ENCODE results near the gene SLC44A2.
"Not testable (repeated sequence)": the region's sequence is repeated elsewhere in the genome, so short reads cannot be mapped to it uniquely, and the experiment has no call there.

SLC44A2 gene

DNA sequence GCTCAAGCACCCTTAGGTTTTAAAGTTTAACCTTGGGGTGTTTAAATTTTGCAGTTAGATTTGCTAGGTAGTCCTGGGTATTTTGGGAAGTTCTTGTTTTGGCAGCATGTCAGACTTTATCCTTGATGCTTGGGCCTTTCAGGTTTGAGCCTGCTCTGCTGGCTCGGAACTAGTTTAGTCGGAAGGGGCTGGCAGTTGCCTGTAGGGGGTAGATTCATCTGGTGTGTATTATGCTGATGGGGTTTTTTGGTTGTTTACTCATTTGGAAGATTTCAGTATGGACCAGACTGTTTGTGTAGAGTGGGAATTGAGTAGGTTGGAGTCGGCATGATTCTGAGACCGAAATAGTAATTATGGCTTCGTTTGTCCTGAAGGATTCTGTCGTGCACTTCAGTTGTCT lies 43.9 kb downstream of the SLC44A2 start:
- no peak overlapping the region for H3K27ac ChIP-seq (replicated peaks)
- H3K4me3 ChIP-seq (replicated peaks; ENCODE audit: insufficient read depth, low read length): no peak overlapping the region
- DNase-seq (ENCODE audit: low read depth in 1 of 2, low spot score in 1 of 2): no peak
- TF ChIP-seq CTCF (IDR thresholded peaks at IDR 0.05; ENCODE audit: insufficient read depth, low read length) (no peak), SPI1 (IDR thresholded peaks at IDR 0.05; ENCODE audit: borderline replicate concordance, low read depth) (no peak), GABPA (IDR thresholded peaks at IDR 0.05; ENCODE audit: low read depth) (no peak), REST (IDR thresholded peaks at IDR 0.05; ENCODE audit: insufficient replicate concordance, low read depth) (no peak), POLR2AphosphoS5 (IDR thresholded peaks at IDR 0.05; ENCODE audit: low read depth) (no peak)
- H3K27me3 ChIP-seq (ENCODE audit: insufficient read depth, poor library complexity, severe bottlenecking): no peaks in the 10 kb centered on the region

DNA sequence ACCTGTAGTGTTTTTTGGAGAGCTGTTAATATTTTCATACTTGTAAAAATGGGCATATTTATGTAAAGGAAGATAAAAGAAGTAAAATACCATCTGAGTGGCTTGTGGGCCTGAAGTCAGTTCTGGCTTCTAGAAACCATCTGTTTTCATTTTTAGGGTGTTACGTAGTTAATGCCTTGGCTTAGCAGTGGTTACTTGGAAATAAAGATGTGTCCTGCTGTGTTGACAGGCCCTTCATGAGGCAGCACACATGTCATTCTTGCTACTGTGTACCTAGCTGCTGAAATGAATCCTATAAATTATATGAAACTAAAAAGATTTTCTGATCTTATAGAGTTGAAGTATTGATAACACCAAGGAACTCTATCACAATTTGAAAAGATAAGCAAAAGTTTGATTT lies 44.8 kb downstream of the SLC44A2 start:
- DNase-seq (ENCODE audit: low read depth in 1 of 2, low spot score in 1 of 2): no peak
- TF ChIP-seq CTCF (IDR thresholded peaks at IDR 0.05; ENCODE audit: insufficient read depth, low read length) (no peak), SPI1 (IDR thresholded peaks at IDR 0.05; ENCODE audit: borderline replicate concordance, low read depth) (no peak), REST (IDR thresholded peaks at IDR 0.05; ENCODE audit: insufficient replicate concordance, low read depth) (no peak), POLR2AphosphoS5 (IDR thresholded peaks at IDR 0.05; ENCODE audit: low read depth) (no peak), GABPA (IDR thresholded peaks at IDR 0.05; ENCODE audit: low read depth) (no peak)
- Histone ChIP-seq H3K4me3 (replicated peaks; ENCODE audit: insufficient read depth, low read length) (no peak overlapping the region), H3K27me3 (ENCODE audit: insufficient read depth, poor library complexity, severe bottlenecking) (no peaks in the 10 kb centered on the region), H3K27ac (replicated peaks) (no peak overlapping the region)

- H3K27ac ChIP-seq (replicated peaks): no peak overlapping the region
- H3K4me3 ChIP-seq (replicated peaks; ENCODE audit: insufficient read depth, low read length): no peak overlapping the region
- TF ChIP-seq SPI1 (IDR thresholded peaks at IDR 0.05; ENCODE audit: borderline replicate concordance, low read depth) (no peak), POLR2AphosphoS5 (IDR thresholded peaks at IDR 0.05; ENCODE audit: low read depth) (no peak), CTCF (IDR thresholded peaks at IDR 0.05; ENCODE audit: insufficient read depth, low read length) (no peak)
Measured at GRCh38 chr19:10670876-10671804, 45.8 kb downstream of the SLC44A2 start.

DNA sequence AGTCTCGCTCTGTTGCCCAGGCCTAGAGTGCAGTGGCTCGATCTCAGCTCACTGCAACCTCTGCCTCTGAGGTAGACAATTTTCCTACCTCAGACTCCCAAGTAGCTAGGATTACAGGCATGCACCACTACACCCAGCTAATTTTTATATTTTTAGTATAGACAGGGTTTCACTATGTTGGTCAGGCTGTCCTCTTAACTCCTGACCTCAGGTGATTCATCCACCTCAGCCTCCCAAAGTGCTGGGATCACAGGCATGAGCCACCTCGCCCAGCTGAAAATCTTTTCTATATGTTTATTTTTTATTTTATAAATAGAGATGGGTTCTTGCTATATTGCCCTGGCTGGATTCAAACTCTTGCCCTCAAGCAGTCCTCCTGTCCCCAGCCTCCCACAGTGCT lies 46.6 kb downstream of the SLC44A2 start:
- not testable (repeated sequence) for H3K4me3 ChIP-seq (replicated peaks; ENCODE audit: insufficient read depth, low read length); DNase-seq (ENCODE audit: low read depth in 1 of 2, low spot score in 1 of 2)

More at GRCh38 chr19:10670876-10671804, 45.8 kb downstream of the SLC44A2 start:
- DNase-seq (ENCODE audit: low read depth in 1 of 2, low spot score in 1 of 2): no peak
- H3K27me3 ChIP-seq (ENCODE audit: insufficient read depth, poor library complexity, severe bottlenecking): no peaks in the 10 kb centered on the region

DNA sequence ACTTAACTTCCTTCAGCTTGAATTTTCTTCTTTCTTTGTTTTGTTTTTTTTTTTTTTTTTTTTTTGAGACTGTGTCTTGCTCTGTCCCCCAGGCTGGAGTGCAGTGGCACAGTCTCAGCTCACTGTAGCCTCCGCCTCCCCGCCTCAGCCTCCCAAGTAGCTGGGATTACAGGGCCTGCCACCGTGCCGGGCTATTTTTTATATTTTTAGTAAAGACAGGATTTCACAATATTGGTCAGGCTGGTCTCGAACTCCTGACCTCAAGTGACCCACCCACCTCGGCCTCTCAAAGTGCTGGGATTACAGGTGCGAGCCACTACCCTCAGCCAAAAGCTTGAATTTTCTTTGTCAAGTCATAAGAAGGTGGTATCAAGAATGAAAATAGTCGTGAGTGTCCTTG lies 49.9 kb downstream of the SLC44A2 start:
- H3K27me3 ChIP-seq (ENCODE audit: insufficient read depth, poor library complexity, severe bottlenecking); H3K4me3 ChIP-seq (replicated peaks; ENCODE audit: insufficient read depth, low read length); DNase-seq (ENCODE audit: low read depth in 1 of 2, low spot score in 1 of 2); H3K27ac ChIP-seq (replicated peaks): not testable (repeated sequence)

More for the DNA sequence above, 46.6 kb downstream of the SLC44A2 start:
- not testable (repeated sequence) for H3K27ac ChIP-seq (replicated peaks); H3K27me3 ChIP-seq (ENCODE audit: insufficient read depth, poor library complexity, severe bottlenecking)

Data from HL-60 (cell line).